ENCODE measurements around the gene FGF19.
A peak's percentile ranks its signal among the peaks of the same experiment; 100 is the strongest.

The FGF19 gene, protein sequence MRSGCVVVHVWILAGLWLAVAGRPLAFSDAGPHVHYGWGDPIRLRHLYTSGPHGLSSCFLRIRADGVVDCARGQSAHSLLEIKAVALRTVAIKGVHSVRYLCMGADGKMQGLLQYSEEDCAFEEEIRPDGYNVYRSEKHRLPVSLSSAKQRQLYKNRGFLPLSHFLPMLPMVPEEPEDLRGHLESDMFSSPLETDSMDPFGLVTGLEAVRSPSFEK

DNA sequence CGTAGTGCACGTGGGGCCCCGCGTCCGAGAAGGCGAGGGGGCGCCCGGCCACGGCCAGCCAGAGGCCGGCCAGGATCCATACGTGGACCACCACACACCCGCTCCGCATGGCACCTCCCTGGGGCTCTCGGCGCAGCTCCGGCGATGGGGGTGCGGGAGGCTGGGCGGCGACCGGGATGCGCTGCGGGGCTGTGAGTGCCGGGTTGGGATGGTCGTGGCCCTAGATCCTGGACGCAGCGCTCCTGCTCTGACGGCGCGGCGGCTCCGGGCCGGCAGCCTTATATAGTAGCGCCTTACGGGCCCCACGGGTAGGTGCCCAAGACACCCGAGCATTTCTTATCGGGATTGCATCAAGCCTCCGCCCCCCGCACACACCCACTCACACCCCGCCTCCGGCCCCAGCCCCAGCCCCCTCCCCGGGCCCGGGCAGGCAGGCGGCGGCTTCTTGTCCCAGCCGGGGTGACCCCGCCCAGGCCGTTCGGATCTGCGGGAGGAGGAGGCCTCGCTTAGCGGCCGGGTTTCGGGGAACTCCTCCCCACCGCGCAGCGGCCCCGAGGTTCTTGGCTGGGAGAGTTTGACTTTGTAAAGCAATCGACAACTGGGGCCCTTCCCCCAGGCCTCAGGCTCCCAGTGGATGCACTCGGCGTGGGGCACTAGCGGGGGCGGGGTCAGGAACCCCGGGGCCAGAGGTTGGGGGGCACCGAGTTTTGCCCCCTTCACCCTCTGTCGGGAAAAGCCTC, at the start of gene FGF19:
Gene FGF19, minus strand, starts transcription at position 255 of the 740 bp plus-strand sequence. Its CDS starts 146 bp downstream, at position 109.
- DNase-seq: no peak

DNA sequence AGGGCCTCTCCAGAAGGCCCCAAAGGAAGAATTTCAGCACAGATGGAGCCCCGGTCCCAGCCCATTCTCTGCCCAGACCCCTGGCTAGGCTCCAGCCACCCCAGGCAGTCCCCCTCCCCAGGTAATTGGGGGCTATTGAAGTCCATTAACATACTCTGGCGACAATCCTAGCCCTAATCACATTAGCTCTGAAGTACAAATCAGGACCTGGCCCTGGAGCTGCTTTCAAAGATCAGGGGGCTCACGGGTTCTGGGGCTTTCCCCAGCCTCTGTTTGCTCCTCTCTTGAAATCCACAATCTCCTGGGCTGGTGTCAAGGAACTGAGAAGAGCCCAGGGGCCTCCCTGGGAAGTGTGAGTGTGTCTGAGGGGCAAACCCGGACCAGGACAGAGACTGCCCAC, 49.1 kb upstream of the FGF19 start:
- no peak for DNase-seq

DNA sequence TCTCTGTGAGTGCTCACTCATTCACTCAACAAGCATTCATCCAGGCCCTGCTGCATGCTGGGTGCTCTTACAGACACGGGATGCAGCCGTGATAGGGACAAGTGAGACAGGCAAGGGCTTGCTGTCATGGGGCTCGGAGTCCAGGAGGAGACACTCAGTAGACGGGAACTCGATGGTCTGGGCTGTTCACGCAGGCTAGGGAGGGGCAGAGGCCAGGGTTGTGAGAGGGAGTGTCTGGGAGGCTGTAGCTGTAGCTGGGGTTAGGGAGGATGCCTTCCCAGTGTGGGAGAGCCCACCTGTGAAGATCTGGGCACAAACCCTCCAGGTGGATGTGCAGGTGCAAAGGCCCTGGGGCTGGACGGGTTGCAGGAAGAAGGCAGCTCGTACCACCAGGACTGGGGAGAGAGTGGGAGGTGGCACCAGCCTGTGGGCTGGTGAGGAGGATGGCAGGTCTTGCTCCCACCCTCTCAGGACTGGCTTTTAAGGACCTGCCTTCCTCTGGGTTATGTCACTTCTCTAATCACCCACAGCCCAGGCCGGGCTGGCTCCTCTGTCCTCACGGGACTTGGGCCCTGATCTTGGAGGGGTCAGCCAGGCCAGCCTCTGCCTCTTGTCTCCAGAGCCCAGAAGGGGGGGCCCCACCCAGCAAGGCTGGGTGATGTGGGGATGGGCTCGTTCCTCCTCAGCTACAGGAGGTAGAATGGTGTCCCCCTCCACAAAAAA, 47.2 kb upstream of the FGF19 start:
- no peak for DNase-seq

DNA sequence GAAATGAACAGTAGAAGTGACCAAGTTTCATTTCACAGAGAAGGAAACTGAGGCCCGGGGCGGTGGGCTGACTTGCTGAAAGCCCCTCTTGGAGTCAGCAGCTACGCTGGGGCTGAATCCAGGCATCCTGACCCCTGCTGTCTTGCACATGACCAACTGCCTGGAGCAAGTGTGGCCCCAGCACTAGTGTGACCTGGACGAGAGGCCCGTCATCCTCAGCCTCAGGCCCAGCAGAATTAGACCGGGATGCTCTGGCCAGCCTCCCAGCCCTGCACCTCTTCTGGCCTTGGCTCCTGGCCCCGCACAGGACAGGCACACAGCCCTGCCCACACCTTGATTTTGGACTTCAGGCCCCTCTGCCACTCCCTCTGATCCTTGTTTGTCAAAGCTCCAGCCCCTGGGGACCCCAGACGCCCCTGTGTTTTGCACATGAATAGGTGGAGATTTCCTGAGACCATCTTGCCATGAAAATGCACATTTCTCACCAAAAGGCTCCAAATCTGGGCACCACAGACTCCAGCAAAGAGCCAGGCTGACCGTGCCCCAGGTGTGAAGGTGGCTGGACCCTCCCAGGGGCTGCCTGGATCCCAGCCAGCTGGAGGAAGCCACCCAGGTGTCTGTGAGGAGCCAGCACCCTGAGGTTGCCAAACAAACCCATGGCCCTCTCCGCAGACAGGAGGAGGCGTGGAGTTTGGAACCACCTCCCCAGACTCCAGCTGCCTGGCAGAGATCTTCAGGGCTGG, 46.5 kb upstream of the FGF19 start:
- DNase-seq: no peak

DNA sequence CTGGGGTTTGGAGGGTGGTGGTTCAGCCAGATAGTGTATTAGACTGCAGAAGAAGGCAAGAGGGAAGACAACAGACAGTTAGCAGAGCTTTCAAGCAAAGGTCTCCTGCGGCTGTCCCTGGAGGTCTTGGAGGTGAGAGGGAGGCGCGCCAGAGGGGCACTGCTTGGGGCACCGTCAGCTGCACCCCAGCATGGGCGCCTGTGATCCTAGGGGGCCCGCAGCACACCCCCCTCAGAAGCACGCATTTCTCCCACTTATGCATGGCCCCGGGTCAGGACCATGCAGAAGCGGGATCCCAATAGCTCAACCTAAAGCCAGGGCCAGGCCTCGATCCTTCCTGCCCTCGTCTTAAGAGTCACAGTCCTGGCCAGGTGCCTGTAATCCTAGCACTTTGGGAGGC, 44.8 kb upstream of the FGF19 start:
- DNase-seq: no peak

DNA sequence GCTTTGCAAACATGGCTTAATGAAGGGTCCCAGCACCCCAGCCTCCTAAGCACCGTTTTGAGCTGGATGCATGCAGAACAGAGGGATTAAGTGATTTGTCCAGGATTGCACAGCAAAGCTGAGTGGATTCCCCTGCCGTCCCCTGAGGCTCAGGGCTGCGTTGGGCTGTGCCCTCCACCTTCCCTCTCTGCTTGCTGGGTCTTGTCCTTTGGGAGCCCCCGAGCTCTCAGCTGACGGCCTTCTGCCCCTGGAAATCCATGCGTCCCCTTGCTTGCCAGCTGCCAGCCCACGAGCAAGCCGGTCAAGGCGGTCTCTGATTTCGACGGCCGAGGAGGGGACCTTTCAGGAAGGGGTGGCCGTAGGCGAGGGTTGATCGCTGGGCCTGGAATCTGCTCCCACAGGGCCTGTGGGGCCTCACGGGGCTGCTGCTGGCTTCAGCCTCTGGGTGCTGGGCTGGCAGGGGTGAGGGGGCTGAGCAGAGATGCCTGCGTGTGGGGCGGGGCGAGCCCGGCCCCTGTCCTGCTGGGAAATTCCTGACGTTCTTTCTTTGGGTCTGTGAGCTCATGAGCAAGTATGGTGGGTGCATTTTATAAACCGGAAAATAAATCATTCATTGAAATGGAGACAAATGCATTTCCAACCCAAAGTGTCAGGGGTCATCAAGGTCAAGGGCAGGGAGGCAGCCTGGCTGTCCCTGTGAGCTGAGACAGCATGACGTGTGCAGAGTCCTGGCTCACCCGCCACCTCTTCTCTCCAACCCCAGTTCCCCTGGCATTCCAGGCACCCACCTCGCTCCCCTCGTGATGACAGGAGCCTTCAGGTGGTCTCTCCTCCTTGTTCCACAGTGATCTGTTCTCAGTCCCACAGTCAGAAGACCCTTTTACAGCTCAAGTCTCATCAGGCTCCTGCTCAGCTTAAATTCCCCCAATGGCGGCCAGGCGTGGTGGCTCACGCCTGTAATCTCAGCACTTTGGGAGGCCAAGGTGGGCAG, 43.2 kb upstream of the FGF19 start:
- DNase-seq: no peak

DNA sequence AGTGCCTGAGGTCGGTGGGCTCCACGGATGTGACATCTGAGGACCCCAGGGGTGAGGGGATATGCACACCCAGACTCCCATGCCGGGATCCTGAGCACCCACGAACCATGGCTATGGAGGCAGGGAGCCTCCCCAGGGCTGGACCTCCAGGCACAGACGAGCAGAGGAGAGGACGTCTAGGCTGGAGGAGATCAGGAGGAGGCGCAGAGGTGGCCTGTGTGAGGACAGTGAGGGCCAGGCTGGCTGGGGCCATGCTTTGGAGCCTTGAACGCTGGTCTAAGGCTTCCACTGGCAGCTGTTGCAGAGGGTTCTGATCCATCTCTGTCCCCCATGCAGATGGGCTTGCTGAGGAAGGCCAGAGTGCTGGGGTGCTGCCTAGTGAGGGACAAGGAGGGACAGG, 42.3 kb upstream of the FGF19 start:
- no peak for DNase-seq

DNA sequence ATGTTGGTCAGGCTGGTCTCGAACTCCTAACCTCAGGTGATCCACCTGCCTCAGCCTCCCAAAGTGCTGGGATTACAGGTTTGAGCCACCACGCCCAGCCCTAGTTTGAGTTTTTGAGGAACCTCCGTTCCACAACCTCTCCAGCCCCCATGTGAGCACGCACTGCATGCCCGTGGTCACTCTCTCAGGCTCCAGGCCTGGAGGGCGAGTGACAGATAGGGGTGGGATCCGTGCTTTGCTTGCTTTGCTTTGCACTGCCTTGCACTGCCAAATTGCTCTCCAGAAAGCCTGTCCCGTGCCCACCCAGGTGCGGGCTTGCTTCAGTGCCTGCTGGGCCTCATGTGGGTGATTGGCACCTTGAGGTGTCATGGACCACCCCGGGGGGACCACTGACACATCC, 41.4 kb upstream of the FGF19 start:
- no peak for DNase-seq

DNA sequence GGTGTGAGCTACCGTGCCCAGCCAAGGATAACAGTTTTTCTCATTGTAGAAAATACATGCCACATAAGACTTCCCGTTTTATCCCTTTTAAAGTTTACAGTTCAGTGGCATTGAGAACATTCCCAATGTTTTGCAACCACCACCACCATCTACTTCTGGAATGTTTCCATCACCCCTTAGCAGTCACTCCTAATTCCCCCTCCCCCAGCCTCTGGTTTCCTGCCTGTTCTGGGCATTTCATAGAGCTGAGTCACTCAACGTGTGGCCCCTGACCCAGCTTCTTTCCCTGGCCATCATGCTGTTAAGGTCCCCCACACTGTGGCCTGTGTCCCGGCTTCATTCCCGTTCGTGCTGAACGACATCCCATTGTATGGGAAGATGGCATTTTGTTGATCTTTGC, 40.6 kb upstream of the FGF19 start:
- DNase-seq: peak; percentile 52

DNA sequence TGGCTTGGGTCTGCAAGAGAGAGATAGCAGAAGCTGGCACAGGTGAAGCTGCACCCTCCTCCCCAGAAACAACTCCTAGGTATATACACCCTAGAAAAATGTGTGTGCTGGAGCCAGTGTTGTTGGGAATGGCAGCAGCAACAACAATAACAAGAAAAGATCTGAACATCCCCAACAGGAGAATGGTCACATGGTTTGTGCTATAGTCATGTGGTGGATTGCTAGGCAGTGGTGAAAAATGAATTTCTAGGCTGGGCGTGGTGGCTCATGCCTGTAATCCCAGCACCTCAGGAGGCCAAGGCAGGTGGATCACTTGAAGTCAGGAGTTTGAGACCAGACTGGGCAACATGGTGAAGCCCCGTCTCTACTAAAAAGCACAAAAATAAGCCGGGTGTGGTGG, 31.0 kb upstream of the FGF19 start:
- DNase-seq: no peak

DNA sequence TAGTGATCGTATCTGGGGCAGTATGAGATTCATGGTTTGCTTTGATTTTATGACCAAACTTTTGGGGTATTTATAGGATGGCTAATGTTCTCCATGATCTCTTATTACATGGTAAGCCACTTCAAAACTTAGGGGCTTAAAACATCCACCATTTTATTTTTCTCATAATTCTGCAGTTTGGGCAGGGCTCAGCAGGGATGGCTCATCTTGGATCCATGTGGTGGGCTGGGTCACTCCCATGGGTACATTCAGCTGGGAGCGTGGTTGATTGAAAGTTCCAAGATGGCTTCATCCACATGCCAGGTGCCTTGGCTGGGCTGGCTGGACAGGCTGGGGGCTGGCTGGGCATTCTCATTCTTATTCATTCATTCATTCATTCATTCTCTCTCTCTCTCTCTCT, 30.5 kb upstream of the FGF19 start:
- DNase-seq: no peak

DNA sequence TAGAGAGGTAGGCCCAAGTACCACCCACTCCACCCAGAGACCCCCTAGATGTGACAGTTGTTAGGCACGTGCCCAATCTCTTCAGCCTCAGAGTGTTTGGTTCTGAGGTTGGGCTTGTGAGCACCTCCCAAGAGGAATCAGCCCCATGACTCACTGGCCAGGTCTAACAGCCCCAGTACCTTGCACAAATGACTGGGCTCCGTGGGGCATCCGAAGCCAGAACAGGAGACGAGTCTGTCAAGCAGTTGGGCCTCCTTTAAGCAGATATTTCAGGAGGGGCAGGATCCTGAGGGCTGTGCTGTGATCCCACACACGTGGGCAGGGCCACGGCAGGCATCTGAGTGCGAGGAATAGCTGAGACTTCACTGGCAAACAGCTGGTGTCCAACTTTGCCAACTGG, 29.1 kb upstream of the FGF19 start:
- no peak for DNase-seq

DNA sequence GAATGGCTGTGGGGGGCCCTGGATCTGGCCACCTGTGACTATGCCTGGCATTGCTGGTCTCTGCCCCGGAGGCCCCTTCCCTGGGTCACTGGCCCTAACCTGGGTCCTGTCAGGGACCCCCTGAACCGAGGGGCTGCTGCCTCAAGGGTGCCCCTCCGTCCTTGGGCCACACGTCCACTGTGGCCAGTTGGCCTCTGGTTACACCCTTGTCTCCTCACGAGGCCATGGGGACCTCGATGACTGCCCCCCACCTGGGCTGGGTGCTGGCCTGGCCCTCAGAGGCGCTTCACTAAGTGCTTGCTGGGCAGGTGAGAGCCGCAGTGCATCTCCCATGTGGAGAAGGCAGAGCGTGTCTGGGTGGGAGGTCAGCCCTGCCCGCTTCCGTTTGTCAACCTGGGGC, 27.3 kb upstream of the FGF19 start:
- no peak for DNase-seq

DNA sequence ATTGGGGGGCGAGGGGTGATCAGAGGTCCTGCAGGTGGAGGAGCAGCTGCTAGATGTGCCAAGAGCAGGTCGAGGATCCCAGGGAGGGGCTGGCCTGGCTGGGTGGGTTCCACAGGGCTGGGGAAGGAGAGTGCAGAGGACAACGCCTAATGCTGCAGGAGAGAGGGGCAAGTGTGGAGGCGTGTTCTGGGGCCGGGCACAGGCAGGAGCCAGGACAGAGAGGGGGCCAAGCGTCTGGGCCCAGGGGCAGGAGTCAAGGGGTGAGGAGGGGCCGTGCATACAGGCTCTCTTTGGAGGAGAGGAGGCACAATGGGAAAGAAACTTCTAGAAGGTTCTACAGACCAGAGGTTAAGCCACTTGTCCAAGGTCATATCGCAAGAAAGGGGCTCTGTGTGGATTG, 26.7 kb upstream of the FGF19 start:
- no peak for DNase-seq

DNA sequence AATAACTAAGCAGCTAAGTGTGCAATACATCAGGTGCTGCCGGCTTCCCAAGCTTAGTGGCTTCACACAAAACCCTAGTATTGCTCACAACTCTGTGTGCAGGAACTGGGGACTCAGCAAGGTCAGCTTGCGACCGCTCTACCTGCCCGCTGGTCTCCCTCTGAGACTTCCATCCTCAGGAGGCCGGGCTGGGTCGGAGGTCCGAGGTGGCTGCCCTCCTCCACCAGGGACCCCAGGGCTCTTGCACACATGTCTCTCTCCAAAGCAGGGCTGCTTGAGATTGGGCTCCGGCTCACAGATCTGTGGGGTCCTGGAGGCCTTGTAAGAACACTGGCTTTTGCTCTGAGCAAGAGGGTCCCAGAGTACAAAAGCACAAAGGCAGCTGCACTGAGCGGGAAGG, 25.4 kb upstream of the FGF19 start:
- DNase-seq: no peak

DNA sequence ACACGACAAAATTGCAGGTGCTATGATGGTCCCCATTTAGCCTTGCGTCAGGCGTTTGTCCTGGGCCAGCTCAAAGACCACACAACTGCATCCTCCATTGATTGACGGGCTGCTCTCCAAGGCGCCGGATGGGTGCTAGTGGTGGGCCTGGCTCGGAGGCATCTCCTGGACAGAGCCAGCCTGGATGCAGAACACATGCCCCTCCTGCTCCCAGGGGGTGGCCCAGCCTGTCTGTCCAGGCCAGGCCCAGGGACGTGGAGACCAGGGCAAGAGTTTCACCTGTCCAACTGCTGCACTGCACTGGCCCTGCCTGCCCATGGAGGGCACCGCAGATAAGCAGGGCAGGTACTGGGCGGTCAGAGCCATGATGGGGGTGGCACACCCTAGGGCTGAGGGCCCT, 23.4 kb upstream of the FGF19 start:
- DNase-seq: no peak

DNA sequence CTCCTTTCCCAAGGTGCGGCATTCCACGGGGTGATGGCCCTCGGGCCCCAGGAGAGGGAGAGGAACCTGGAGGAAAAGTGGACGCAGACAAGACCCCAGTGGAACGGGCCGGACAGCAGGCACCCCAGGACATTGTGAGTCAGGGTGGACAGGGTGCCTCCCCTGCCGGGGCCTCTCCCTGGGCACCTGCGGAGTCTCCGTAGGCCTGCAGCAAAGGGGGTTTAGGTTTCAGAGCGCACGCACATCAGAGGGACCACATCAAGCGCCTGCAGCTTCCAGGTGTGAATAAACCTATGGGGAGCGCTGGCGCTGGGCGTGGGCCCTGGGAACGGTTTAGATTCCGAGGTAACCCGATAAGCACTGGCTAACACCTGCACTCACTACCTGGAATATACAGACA, 22.7 kb upstream of the FGF19 start:
- no peak for DNase-seq

DNA sequence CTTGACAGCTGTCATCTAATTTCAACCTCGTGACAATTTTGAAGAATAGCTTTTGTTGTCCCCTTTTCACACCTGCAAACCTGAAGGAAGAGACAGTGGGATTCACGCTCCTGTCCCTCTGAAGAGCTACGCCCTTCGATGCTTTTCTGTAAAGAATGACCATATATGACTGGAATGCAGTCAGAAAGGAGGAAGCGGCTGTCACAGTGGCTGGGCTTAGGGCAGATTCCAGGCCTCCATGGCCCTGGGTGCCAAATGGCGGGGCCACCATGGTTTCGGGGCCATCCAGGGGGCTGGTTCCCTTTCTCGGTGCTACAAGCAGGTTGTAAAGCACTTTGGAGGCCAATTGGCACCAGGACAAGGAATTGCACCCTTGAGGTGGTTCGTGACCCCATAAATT, 22.2 kb upstream of the FGF19 start:
- DNase-seq: peak; percentile 75

DNA sequence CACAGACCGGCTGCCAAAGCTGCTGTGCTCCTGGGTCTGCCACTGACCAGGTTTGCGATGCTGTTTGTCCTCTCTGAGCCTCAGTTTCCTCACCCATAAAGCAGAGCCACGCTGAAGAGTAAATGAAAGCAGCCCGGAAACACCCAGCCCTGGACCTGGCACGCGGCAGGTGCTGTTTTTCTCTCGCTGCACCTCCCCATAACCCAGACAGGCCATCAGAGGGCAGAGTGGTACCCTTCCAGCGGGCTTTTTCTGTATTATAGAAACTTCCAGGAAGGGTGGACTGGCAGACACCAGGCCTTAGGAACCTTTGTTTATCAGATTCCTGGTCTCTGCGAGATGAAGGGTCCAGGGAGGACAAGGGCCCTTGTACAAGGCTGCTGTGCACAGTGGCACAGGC, 17.9 kb upstream of the FGF19 start:
- DNase-seq: peak; percentile 69

DNA sequence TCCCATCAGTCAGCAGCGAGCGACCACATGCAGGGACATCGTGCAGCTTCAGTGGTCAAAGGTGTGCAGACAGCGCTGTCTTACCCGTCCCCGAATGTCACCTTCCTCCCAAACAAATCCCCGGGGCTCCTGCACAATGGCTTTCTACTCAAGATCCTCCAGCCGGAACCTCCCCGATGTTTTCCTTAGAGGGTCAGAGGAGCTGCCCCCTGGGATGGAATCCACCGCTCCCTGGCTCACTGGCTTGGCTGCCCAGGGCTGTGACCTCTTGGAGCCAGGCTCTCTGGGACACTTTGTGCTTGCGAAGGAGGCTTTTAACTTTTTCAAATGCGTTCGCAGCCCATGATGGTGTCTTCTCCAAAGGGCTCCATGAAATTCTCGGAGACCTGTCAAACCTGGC, 17.3 kb upstream of the FGF19 start:
- no peak for DNase-seq

DNA sequence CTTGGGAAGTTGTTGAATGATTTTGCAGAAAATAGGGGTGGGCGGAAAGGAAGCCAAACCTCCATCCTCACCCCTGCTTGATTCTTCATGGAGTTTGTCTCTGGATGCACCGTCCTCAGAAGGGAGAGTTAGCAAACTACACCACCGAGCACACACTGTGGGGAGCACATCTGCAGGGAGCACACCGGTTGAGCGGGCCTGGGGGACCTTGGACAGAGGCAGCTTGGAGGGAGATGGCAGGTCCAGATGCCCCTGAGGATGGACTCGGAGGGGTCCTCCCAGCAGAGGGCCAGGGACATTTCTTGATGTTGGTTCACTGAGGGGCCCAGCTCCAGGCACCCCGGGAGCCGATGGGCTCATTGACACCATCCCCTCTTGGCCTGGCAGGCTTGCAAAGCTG, 15.1 kb upstream of the FGF19 start:
- no peak for DNase-seq

DNA sequence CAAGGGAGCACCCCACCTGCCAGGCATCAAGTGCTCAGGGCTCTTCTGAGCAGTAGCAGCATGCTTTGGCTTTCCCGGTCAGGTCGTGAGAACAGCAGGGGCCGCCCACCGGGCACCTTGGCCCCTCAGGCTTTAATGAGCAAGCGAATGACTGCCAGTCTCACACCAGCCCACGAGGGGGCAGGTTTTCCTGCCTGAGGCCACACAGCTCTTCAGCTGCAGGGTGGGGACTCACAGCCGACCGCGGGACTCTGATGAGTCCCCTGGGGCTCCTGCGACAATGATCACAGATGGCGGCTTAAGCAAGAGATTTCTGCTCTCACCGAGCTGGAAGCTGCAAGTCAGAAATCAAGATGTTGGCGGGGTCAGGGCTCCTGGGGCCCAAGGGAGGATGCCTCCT, 14.3 kb upstream of the FGF19 start:
- DNase-seq: peak; percentile 95

Measured in 8988T (cell line).